B cell (primary cell): ENCODE measurements around the gene PHF21A. TPM values are rescaled to one million over a fixed set of nuclear protein-coding genes. Genes with fewer than 3 reads are reported as not detected.

ENCODE experiments used
- ATAC-seq: fragments of 200-7000 bp; cut with Tn5 transposase; one replicate; pipeline ENCODE4 v1.10.0; 2021; ENCODE audit warnings: low read depth, mild to moderate bottlenecking, moderate number of reproducible peaks, moderate library complexity
- CTCF ChIA-PET: fragments of 350-600 bp; sonication (Branson Sonifier 250); formaldehyde crosslinking; loops from one replicate; lab custom pipeline; 2021; ENCODE audit warnings: antibody characterized with exemption, inconsistent platforms; lab: Charles Lee
- POLR2A ChIA-PET: fragments of 350-600 bp; sonication (Branson Sonifier 250); formaldehyde crosslinking; loops from one replicate; lab custom pipeline; 2021; ENCODE audit warnings: antibody characterized with exemption; lab: Charles Lee
- DNase-seq: peaks from one replicate; pipeline ENCODE4 v3.0.0; 2013
- H2AFZ ChIP-seq: 2 replicates; pipeline ENCODE4 v1.6.1; 2012; ENCODE audit warnings: mild to moderate bottlenecking, low read depth, low read length; ENCODE audit not compliant: insufficient read depth, poor library complexity, severe bottlenecking
- H3K27ac ChIP-seq, 2 donors: 1 replicate in 1 of 2; 2 replicates in 1 of 2; pipeline ENCODE4 v1.5.1; 2012 to 2013; ENCODE audit warnings: low read length in 2 of 2, mild to moderate bottlenecking in 2 of 2, moderate library complexity in 1 of 2
- H3K27me3 ChIP-seq, 4 experiments: fragments of 200-600 bp in 1 of 4; sonication (generic) in 1 of 4; replicated peaks in 1 of 4; 1 replicate in 2 of 4; 2 replicates in 2 of 4; pipeline versions ENCODE4 v1.6.1 to v1.7.0; 2013 to 2016; ENCODE audit warnings: low read length in 3 of 4, mild to moderate bottlenecking in 2 of 4, mixed read lengths in 1 of 4, moderate library complexity in 1 of 4; ENCODE audit not compliant: insufficient read depth in 4 of 4, control insufficient read depth in 3 of 4; ENCODE audit errors: control extremely low read depth in 1 of 4
- H3K36me3 ChIP-seq, 2 experiments: replicated peaks in 1 of 2; 1 replicate in 1 of 2; 2 replicates in 1 of 2; pipeline versions ENCODE4 v1.6.1 to v1.7.1; 2013; ENCODE audit warnings: low read length in 1 of 2; ENCODE audit not compliant: insufficient read depth in 2 of 2, control insufficient read depth in 1 of 2; ENCODE audit errors: control extremely low read depth in 1 of 2, extremely low read depth in 1 of 2
- H3K4me1 ChIP-seq, 2 donors: fragments of 200-600 bp in 1 of 2; sonication (generic) in 1 of 2; 1 replicate in 1 of 2; 2 replicates in 1 of 2; pipeline versions ENCODE4 v1.5.1 to v1.6.1; 2013 to 2017; ENCODE audit warnings: low read length in 2 of 2; ENCODE audit not compliant: control insufficient read depth in 2 of 2, insufficient read depth in 2 of 2
- H3K4me2 ChIP-seq: replicated peaks from 2 replicates; pipeline ENCODE3; 2012; ENCODE audit warnings: mild to moderate bottlenecking, low read depth, low read length; ENCODE audit not compliant: poor library complexity, severe bottlenecking
- H3K4me3 ChIP-seq, 5 experiments: fragments of 200-600 bp in 1 of 5; sonication (generic) in 1 of 5; 1 replicate in 3 of 5; 2 replicates in 2 of 5; pipeline versions ENCODE4 v1.5.1 to v1.7.0; 2011 to 2016; ENCODE audit warnings: low read length in 4 of 5, mild to moderate bottlenecking in 4 of 5, low read depth in 2 of 5, control low read depth in 1 of 5, moderate library complexity in 1 of 5; ENCODE audit not compliant: insufficient read depth in 1 of 5; ENCODE audit errors: control extremely low read depth in 1 of 5, extremely low read depth in 1 of 5
- H3K79me2 ChIP-seq: fragments of 200-600 bp; sonication (generic); one replicate; pipeline ENCODE4 v1.6.0; 2016; ENCODE audit warnings: low read length; ENCODE audit not compliant: control insufficient read depth, insufficient read depth
- H3K9ac ChIP-seq: fragments of 200-600 bp; sonication (generic); 2 replicates; pipeline ENCODE4 v1.6.1; 2017; ENCODE audit warnings: mild to moderate bottlenecking, low read length, moderate library complexity
- H3K9me3 ChIP-seq, 3 donors: one replicate each; pipeline versions ENCODE4 v1.6.1 to v1.7.1; 2013; ENCODE audit warnings: low read length in 2 of 3; ENCODE audit not compliant: control insufficient read depth in 2 of 3, insufficient read depth in 1 of 3; ENCODE audit errors: control extremely low read depth in 1 of 3
- H4K20me1 ChIP-seq: 2 replicates; pipeline ENCODE4 v1.6.0; 2012; ENCODE audit warnings: mild to moderate bottlenecking, low read length; ENCODE audit not compliant: insufficient read depth, control insufficient read depth, poor library complexity, severe bottlenecking
- H3K27ac Mint-ChIP-seq: one replicate; pipeline ENCODE4 v1.8.0; 2021; ENCODE audit warnings: mixed read lengths
- H3K27me3 Mint-ChIP-seq: one replicate; pipeline ENCODE4 v1.8.0; 2021; ENCODE audit warnings: mixed read lengths
- H3K4me1 Mint-ChIP-seq: one replicate; pipeline ENCODE4 v1.8.0; 2021; ENCODE audit warnings: mixed read lengths
- H3K4me3 Mint-ChIP-seq: one replicate; pipeline ENCODE4 v1.8.0; 2021; ENCODE audit warnings: mixed read lengths
- H3K9me3 Mint-ChIP-seq: one replicate; pipeline ENCODE4 v1.8.0; 2022; ENCODE audit warnings: mixed read lengths; ENCODE audit not compliant: insufficient read depth
- EZH2 ChIP-seq: IDR thresholded peaks from 2 replicates; pipeline ENCODE4 v1.6.1; 2012; ENCODE audit warnings: borderline replicate concordance, low read depth, mild to moderate bottlenecking, moderate library complexity, low read length; ENCODE audit not compliant: insufficient read depth, poor library complexity, severe bottlenecking
- WGBS: methylation state at CpG from one replicate; pipeline ENCODE4 v1.1.5; 2013; ENCODE audit warnings: missing lambda C conversion rate; ENCODE audit not compliant: insufficient coverage; 5-methylcytosine and 5-hydroxymethylcytosine counted together
- intact Hi-C: fragments of 100-400 bp; cut with micrococcal nuclease; formaldehyde crosslinking; loops from one replicate; pipeline ENCODE4 v1.10.0; 2022
- polyA plus RNA-seq: library from polyadenylated mRNA; depleted of rRNA; stranded (reverse); fragments of >200 nt; gene quantifications from 2 replicates; pipeline ENCODE4 v1.2.3, GENCODE V29; 2012
- total RNA-seq, 2 donors: library from RNA; stranded (reverse); fragments of 120-200 nt in 1 of 2; gene quantifications; 1 replicate in 1 of 2; 2 replicates in 1 of 2; pipeline versions ENCODE4 v1.2.3 to v1.2.4, GENCODE V29; 2013 to 2022
- TF ChIP-seq, protein P1 (sequence below): fragments of 200-600 bp; IDR thresholded peaks from one replicate; pipeline ENCODE4 v1.8.0; 2022; ENCODE audit warnings: antibody characterized with exemption, mild to moderate bottlenecking

Gene PHF21A
- total and polyA plus RNA-seq, 2 donors (not counting 1 experiment from before 2014, with no cell fraction given): 41.9 to 103 TPM

DNA sequence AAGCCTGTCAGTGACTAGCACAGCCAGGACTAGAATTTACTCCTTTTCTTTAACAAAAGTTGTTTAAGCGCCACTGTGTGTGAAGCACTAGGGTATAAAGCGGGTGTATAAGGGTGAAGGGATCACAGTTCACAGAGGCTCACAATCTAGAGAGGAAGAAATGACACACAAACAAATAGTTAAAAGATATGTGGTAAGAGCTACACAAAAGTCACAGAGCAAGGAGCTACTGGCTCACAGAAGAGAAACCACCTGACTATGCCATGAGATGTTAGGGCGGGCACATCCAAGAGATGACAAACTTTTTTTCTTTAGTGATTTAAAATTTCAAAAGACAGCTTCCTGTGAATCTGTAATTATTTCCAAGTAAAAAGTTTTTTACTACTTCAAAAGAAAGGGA is 55.6 kb downstream of the PHF21A start:
- Histone ChIP-seq H3K27me3 (no peaks in the 10 kb centered on the region), H3K27ac (no peak overlapping the region), H3K4me3 (no peak overlapping the region), H3K36me3 (peaks cover 14 to 24% of the 10 kb centered on the region in 2 experiments), H3K9ac (no peak overlapping the region), H3K4me1 (no peaks in the 10 kb centered on the region), H3K4me2 (no peak overlapping the region), H3K9me3 (no peaks in the 10 kb centered on the region), H3K79me2 (peaks cover 10% of the 10 kb centered on the region), H2AFZ (no peak overlapping the region), H4K20me1 (peaks cover 5% of the 10 kb centered on the region)
- CTCF ChIA-PET: no interaction called here
- Mint-ChIP-seq H3K27ac (no peak overlapping the region), H3K27me3 (no peaks in the 10 kb centered on the region), H3K9me3 (no peaks in the 10 kb centered on the region), H3K4me3 (no peak overlapping the region), H3K4me1 (no peaks in the 10 kb centered on the region)
- DNase-seq (no peak), ATAC-seq (no peak)
- intact Hi-C loops: no loop called here
- POLR2A ChIA-PET: no interaction called here
- WGBS: no CpG with 5 or more reads among the region's 3 CpGs
- no peak for TF ChIP-seq EZH2
- TF ChIP-seq, protein P1, sequence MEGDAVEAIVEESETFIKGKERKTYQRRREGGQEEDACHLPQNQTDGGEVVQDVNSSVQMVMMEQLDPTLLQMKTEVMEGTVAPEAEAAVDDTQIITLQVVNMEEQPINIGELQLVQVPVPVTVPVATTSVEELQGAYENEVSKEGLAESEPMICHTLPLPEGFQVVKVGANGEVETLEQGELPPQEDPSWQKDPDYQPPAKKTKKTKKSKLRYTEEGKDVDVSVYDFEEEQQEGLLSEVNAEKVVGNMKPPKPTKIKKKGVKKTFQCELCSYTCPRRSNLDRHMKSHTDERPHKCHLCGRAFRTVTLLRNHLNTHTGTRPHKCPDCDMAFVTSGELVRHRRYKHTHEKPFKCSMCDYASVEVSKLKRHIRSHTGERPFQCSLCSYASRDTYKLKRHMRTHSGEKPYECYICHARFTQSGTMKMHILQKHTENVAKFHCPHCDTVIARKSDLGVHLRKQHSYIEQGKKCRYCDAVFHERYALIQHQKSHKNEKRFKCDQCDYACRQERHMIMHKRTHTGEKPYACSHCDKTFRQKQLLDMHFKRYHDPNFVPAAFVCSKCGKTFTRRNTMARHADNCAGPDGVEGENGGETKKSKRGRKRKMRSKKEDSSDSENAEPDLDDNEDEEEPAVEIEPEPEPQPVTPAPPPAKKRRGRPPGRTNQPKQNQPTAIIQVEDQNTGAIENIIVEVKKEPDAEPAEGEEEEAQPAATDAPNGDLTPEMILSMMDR: no peak

DNA sequence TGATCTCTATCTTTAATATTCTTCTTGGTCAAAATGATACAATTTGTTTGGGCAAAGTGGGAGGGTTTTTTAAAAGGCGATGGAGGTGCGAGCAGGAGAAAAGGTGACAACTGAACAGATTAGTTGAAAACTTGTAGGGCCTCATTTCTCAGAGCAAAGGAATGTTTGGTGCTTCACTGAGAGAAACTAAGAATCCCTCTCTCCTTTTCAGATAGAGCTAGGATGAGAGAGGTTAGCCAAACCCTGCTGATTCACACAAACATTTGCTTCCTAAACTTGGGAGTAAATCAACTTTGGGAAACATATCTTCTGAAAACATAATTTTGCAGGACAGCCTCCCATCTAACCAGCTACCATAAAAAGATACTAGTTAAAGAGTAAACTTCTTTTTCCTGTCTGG is 57.0 kb downstream of the PHF21A start:
- Histone ChIP-seq H3K27me3 (no peaks in the 10 kb centered on the region), H3K4me1 (no peaks in the 10 kb centered on the region), H3K36me3 (peaks cover 14 to 23% of the 10 kb centered on the region in 2 experiments), H3K4me3 (no peak overlapping the region), H3K9ac (no peak overlapping the region), H3K27ac (no peak overlapping the region), H3K9me3 (no peaks in the 10 kb centered on the region), H3K79me2 (peaks cover 7% of the 10 kb centered on the region), H4K20me1 (peaks cover 5% of the 10 kb centered on the region), H2AFZ (no peak overlapping the region), H3K4me2 (no peak overlapping the region)
- WGBS: 100% methylated on average over 2 of the region's 2 CpGs
- TF ChIP-seq, protein P1: no peak
- TF ChIP-seq EZH2: no peak
- ChIA-PET POLR2A (no interaction called here), CTCF (interaction anchor here (1.4 kb wide), 1 partner anchor 11 kb away, joined by 3 read pairs; no protein-coding TSS in a partner anchor)
- Mint-ChIP-seq H3K27ac (no peak overlapping the region), H3K27me3 (no peaks in the 10 kb centered on the region), H3K9me3 (no peaks in the 10 kb centered on the region), H3K4me3 (no peak overlapping the region), H3K4me1 (no peaks in the 10 kb centered on the region)
- DNase-seq (no peak), ATAC-seq (no peak)
- intact Hi-C loops: no loop called here
